GM23248 (cell line): ENCODE measurements around the gene PRKRIP1.

Source experiments
- EZH2 ChIP-seq: fragments of 200-600 bp; sonication (generic); IDR thresholded peaks from 2 replicates; pipeline ENCODE4 v1.6.1; 2018; ENCODE audit warnings: antibody characterized with exemption, mild to moderate bottlenecking; ENCODE audit not compliant: insufficient read depth, poor library complexity, severe bottlenecking
- EZH2phosphoT487 ChIP-seq: fragments of 200-600 bp; sonication (generic); IDR thresholded peaks from 2 replicates; pipeline ENCODE4 v1.6.1; 2018; ENCODE audit warnings: antibody characterized with exemption, moderate library complexity, mild to moderate bottlenecking, low read depth; ENCODE audit not compliant: insufficient read depth

GRCh38 chr7:102452451-102452850, 56.3 kb downstream of the PRKRIP1 start:
- TF ChIP-seq EZH2 (no peak), EZH2phosphoT487 (no peak)
